GM13976 (cell line): ENCODE measurements around the gene LCN2.

Source experiments
- DNase-seq: peaks from one replicate; pipeline ENCODE4 v3.0.0; 2012; ENCODE audit warnings: low spot score
- in situ Hi-C: fragments of 300-500 bp; cut with MboI; formaldehyde crosslinking; loops from one replicate; pipeline ENCODE4 v1.12.0; 2022; ENCODE audit warnings: low sequenced_read_pairs, mixed read lengths, inconsistent platforms; ENCODE audit not compliant: unreplicated experiment
- TF ChIP-seq, protein P1 (sequence below): IDR thresholded peaks from 2 replicates; pipeline ENCODE4 v1.5.1; 2012; ENCODE audit warnings: borderline replicate concordance, mild to moderate bottlenecking; ENCODE audit not compliant: insufficient read depth; ENCODE audit errors: extremely low read depth, missing control alignments, control extremely low read depth

LCN2 gene

DNA sequence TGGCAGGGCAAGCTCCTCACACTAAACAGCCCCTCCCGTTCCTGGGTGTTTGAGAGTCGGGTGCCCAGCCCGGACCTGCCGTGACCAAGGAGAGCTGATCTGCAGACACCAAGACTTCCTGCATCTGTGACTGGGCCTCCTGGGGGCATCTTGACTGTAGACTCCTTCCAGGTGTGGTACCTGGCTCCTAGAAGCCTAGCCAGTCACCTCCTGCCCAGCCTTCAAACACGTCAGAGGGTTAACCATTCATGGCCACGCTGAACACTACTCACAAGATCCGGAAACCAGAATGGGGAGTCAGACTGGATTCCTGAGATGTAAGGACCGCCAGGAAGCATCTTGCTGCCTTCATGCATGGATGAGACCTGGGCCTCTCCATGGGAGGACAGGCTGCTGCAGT lies 3.7 kb upstream of the LCN2 start:
- in situ Hi-C loops, result no loop called here
- TF ChIP-seq, protein P1, sequence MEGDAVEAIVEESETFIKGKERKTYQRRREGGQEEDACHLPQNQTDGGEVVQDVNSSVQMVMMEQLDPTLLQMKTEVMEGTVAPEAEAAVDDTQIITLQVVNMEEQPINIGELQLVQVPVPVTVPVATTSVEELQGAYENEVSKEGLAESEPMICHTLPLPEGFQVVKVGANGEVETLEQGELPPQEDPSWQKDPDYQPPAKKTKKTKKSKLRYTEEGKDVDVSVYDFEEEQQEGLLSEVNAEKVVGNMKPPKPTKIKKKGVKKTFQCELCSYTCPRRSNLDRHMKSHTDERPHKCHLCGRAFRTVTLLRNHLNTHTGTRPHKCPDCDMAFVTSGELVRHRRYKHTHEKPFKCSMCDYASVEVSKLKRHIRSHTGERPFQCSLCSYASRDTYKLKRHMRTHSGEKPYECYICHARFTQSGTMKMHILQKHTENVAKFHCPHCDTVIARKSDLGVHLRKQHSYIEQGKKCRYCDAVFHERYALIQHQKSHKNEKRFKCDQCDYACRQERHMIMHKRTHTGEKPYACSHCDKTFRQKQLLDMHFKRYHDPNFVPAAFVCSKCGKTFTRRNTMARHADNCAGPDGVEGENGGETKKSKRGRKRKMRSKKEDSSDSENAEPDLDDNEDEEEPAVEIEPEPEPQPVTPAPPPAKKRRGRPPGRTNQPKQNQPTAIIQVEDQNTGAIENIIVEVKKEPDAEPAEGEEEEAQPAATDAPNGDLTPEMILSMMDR, result no peak
- no peak for DNase-seq

DNA sequence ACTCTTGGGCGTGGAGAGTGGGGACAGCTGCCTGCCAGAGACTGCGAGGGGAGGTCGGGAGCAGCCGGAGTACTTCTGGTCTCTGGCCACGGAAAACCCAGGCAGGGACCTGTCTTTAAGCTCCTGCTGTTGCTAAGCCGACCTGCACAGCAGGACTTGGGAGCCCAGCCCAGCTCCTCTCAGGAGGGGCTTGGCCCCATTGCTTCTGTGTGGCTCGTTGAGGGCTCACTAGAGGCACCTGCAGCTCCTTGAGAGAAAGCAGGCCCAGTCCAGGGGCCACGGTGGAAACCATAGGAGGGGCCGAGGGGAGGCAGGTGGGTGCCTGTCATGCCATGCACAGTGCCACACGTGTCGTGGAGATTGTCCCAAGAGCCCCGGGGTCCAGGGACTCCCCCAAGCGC lies 3.3 kb upstream of the LCN2 start:
- in situ Hi-C loops, result no loop called here
- no peak for DNase-seq
- TF ChIP-seq, protein P1, result no peak

DNA sequence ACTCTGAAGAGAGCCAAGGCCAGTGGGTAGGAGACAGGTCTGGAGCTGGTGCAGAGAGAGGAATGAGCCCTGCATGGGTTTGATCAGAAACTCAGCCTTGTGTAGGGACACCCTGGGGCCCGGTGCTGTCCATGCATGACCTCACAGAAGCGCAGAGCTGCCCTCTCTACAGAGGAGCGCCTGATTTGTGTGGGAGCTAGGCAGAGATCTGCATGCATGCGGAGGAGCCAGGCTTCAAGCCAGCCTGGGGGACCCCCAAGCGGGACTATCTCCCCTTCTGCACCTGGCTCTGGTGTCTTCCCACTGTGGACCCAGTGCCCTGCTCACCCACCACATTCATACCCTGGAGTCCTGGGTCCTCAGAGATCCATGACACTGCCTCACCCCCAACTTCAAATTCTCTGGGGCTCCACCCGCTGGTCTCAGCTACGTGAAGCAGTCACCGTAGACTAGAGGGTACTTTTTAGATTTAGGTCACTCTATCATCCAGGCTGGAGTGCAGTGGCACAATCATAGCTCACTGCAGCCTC lies 2.6 kb upstream of the LCN2 start:
- TF ChIP-seq, protein P1, result no peak
- in situ Hi-C loops, result no loop called here
- DNase-seq, result no peak

DNA sequence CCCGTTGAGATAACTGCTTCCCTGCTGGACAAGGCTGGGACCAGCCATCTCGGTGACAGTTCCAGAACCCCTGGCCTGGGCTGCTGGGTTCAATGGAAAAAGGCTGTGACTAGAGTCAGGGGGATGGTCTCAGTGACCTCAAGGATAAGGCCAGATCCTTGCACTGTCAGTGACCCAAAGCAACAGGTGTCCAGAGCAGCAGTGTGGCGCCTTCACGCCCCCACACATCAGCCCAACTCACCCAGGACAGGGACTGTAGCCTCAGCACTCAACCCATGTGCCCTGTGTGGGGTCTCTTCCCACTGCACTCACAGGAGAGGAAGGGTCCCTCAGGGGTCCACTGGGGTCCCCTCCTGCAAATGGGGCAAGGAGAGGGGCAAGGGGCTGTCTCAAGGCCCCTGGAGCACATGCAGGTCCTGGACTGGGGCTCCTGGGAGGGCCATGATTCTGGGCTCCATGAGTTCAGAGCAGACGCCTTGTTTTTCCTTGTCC lies 698 bp upstream of the LCN2 start:
- no peak for DNase-seq
- TF ChIP-seq, protein P1, result no peak

DNA sequence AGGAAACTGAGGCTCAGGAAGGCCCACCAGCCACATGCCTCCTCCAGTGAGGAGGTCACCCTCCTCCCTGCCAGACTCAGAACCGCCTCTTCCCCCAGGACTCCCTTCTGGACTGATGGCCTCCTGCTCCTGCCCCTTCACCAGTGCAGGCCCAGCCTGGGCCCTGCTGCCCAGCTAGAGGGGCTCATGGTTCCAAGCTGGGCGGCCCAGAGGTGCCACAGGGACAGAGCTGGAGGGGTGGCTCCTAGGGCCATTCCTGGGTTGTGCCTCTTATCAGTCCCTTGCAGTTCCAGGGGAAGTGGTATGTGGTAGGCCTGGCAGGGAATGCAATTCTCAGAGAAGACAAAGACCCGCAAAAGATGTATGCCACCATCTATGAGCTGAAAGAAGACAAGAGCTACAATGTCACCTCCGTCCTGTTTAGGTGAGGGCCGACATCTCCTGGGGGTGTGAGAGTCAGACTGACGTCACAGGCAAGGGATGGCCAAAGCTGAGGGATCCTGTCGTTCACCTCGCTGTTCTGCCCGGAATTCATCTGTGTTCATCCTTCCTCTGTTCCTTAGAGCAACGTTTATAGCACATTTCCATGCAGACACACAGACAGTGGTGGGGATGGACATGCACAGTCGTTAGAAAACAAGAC lies 819 bp downstream of the LCN2 start:
- TF ChIP-seq, protein P1, result no peak
- in situ Hi-C loops, result no loop called here
- no peak for DNase-seq

More for the DNA sequence above, 698 bp upstream of the LCN2 start:
- in situ Hi-C loops, result no loop called here

DNA sequence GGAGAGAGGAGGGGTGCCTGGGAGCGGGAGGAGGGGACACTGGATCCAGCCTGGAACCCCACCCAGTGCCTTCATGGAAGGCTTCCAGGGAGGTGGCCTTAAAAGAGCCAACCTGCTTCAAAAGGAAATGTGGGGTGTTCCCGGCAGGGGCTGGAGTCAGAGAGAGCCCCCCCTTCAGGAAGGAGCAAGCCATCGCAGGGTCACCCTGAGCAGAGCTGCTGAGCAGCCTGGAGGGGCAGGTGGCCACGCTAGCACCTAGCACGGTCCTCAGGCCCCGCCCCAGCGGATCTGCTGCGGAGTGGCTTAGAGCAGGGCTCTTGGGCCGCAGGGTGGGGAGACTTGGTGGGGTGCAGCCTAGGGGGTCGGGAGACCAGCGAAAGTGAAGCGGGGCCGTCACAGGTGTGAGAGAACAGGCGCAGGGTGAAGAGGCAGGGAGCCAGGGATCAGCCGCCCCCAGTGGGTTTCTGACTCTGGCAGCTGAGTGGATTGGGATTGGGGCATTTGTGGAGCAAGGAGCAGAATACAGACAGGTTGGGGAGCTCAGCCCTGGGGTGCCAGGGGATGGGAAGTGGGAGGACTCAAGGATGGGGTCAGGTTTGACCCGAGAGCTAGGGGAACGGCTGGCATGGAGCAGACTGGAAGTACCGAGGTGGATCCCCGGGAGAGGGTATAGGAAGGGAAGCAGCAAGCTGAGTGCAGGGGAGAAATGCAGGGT lies 1.5 kb downstream of the LCN2 start:
- no peak for DNase-seq
- in situ Hi-C loops, result no loop called here
- TF ChIP-seq, protein P1, result no peak
